Chondrocyte (in vitro differentiated cells): ENCODE data around the gene CARD16. TPM values are rescaled to one million over a fixed set of nuclear protein-coding genes. Genes with fewer than 3 reads are reported as not detected.

ENCODE experiments used
- DNase-seq: peaks from one replicate; pipeline ENCODE4 v3.0.0; 2021; ENCODE audit warnings: mixed read lengths, low spot score
- H3K27ac Mint-ChIP-seq: one replicate; pipeline ENCODE4 v1.8.0; 2021; ENCODE audit warnings: mild to moderate bottlenecking, moderate library complexity, mixed read lengths; ENCODE audit not compliant: unreplicated experiment
- H3K27me3 Mint-ChIP-seq: 2 replicates; pipeline ENCODE4 v1.8.0; 2021; ENCODE audit warnings: low read depth, mixed read lengths
- H3K36me3 Mint-ChIP-seq: 2 replicates; pipeline ENCODE4 v1.8.0; 2021; ENCODE audit warnings: low read depth, mixed read lengths
- H3K4me1 Mint-ChIP-seq: 2 replicates; pipeline ENCODE4 v1.8.0; 2021; ENCODE audit warnings: low read depth, mild to moderate bottlenecking, mixed read lengths
- H3K4me3 Mint-ChIP-seq: one replicate; pipeline ENCODE4 v1.8.0; 2021; ENCODE audit warnings: mild to moderate bottlenecking, moderate library complexity, mixed read lengths; ENCODE audit not compliant: unreplicated experiment
- H3K9me3 Mint-ChIP-seq: 2 replicates; pipeline ENCODE4 v1.8.0; 2021; ENCODE audit warnings: low read depth, mixed read lengths
- total RNA-seq: library from RNA; stranded (reverse); gene quantifications from 3 replicates; pipeline ENCODE4 v1.2.1, GENCODE V29; 2021
- TF ChIP-seq, protein P1 (sequence below): fragments of 200-600 bp; sonication (generic); IDR thresholded peaks from 2 replicates; pipeline ENCODE4 v1.5.0; 2021; ENCODE audit warnings: antibody characterized with exemption, mild to moderate bottlenecking, moderate library complexity

Gene CARD16
- total RNA-seq, 1 donor from 2014 or later: not detected

DNA sequence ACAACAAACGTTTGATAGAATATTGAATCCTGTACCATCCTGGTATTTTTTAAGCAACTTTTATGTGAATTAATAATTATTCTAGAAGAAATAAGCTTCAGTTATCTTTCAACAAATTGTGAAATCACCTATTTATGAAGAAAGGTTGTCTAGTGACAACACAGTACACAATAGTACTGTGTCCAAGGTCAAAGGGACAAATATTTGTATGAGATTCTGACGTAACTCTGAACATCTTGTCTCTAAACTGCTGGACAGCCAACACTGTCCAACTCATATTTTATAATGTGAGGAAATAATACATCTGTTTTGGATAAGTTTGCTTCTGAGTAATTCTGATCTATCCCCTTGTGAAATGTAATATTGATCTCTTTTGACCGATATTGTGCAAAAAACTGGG, 41.1 kb downstream of the CARD16 start:
- Mint-ChIP-seq H3K9me3 (peaks cover 5% of the 10 kb centered on the region), H3K4me1 (no peaks in the 10 kb centered on the region), H3K27ac (no peak overlapping the region), H3K27me3 (no peaks in the 10 kb centered on the region), H3K36me3 (no peaks in the 10 kb centered on the region), H3K4me3 (no peak overlapping the region)
- TF ChIP-seq, protein P1, sequence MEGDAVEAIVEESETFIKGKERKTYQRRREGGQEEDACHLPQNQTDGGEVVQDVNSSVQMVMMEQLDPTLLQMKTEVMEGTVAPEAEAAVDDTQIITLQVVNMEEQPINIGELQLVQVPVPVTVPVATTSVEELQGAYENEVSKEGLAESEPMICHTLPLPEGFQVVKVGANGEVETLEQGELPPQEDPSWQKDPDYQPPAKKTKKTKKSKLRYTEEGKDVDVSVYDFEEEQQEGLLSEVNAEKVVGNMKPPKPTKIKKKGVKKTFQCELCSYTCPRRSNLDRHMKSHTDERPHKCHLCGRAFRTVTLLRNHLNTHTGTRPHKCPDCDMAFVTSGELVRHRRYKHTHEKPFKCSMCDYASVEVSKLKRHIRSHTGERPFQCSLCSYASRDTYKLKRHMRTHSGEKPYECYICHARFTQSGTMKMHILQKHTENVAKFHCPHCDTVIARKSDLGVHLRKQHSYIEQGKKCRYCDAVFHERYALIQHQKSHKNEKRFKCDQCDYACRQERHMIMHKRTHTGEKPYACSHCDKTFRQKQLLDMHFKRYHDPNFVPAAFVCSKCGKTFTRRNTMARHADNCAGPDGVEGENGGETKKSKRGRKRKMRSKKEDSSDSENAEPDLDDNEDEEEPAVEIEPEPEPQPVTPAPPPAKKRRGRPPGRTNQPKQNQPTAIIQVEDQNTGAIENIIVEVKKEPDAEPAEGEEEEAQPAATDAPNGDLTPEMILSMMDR: no peak
- no peak for DNase-seq

DNA sequence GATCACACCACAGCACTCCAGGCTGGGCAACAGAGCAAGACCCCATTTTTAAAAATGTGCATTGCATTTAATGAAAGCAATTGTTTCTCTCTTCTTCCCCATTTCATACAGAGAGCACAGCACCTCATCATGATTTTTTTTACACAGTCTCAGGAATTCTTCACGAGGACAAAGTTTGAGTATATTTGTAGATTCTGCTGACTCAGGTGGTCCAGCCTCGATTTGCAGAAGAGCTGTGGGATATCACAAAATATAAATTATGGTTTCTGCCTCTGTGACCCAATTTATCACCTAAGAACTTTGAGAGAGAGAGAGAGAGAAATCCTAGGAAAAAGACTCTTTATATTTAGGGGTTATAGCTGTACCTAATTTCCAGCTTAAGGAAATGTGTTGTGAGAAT, 42.0 kb downstream of the CARD16 start:
- Mint-ChIP-seq H3K4me3 (no peak overlapping the region), H3K36me3 (no peaks in the 10 kb centered on the region), H3K4me1 (no peaks in the 10 kb centered on the region), H3K27me3 (no peaks in the 10 kb centered on the region), H3K9me3 (peaks cover 5% of the 10 kb centered on the region), H3K27ac (no peak overlapping the region)
- no peak for DNase-seq
- TF ChIP-seq, protein P1: no peak

- TF ChIP-seq, protein P1: peak; percentile 63
- no peaks in the 10 kb centered on the region for H3K27me3 Mint-ChIP-seq
- no peak overlapping the region for H3K4me3 Mint-ChIP-seq
- no peak overlapping the region for H3K27ac Mint-ChIP-seq
- DNase-seq: no peak
- H3K9me3 Mint-ChIP-seq: peaks cover 5% of the 10 kb centered on the region
- no peaks in the 10 kb centered on the region for H3K36me3 Mint-ChIP-seq
- no peaks in the 10 kb centered on the region for H3K4me1 Mint-ChIP-seq
Observed at GRCh38 chr11:105000797-105001196, 44.3 kb downstream of the CARD16 start.

GRCh38 chr11:105000167-105000566, 45.0 kb downstream of the CARD16 start:
- DNase-seq: no peak
- H3K36me3 Mint-ChIP-seq: no peaks in the 10 kb centered on the region
- TF ChIP-seq, protein P1: no peak
- no peak overlapping the region for H3K4me3 Mint-ChIP-seq
- H3K4me1 Mint-ChIP-seq: no peaks in the 10 kb centered on the region
- H3K27ac Mint-ChIP-seq: no peak overlapping the region
- H3K9me3 Mint-ChIP-seq: peaks cover 5% of the 10 kb centered on the region
- no peaks in the 10 kb centered on the region for H3K27me3 Mint-ChIP-seq

DNA sequence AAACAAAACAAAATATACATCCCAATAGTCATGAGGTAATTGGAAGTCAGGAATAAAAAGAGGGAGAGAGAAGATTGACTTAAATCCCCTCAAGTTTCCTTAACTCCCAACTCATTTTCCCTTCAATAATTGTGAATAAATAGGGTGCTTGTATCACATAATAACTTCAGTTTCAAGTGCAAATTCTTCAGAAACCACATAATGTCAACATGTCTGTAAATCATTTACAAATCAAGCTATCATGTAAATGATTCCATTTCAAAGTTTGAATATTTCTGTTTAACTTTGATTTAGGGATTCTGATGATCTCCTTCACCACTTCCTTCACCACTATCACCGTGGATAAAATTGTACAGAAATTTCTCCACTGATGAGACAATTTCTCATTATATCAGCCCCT, 45.4 kb downstream of the CARD16 start:
- Mint-ChIP-seq H3K4me3 (no peak overlapping the region), H3K27me3 (no peaks in the 10 kb centered on the region), H3K4me1 (no peaks in the 10 kb centered on the region), H3K27ac (no peak overlapping the region), H3K36me3 (no peaks in the 10 kb centered on the region), H3K9me3 (peaks cover 5% of the 10 kb centered on the region)
- no peak for DNase-seq
- TF ChIP-seq, protein P1: no peak
